ENCODE results near the gene SLC7A10. TPM values are rescaled to one million over a fixed set of nuclear protein-coding genes. Genes with fewer than 3 reads are reported as not detected.

SLC7A10 gene
- total RNA-seq, 2 experiments from 2014 or later: not detected

GRCh38 chr19:33206261-33207039 lies 19.2 kb downstream of the SLC7A10 start:
- H3K4me2 ChIP-seq (ENCODE audit: low read length): no peak overlapping the region
- ChIA-PET CTCF (ENCODE audit: unreplicated experiment) (no interaction called here), POLR2A (no interaction called here)
- H2AFZ ChIP-seq (ENCODE audit: low read length): no peak overlapping the region
- H3K27ac ChIP-seq (ENCODE audit: low read depth, low read length, poor library complexity, severe bottlenecking): no peak overlapping the region
- no peaks in the 10 kb centered on the region for H4K20me1 ChIP-seq (ENCODE audit: insufficient read depth, low read length)
- no peak overlapping the region for H3K4me3 ChIP-seq (ENCODE audit: low read depth, low read length, poor library complexity, severe bottlenecking)
- TF ChIP-seq CTCF (conservative IDR thresholded peaks at IDR 0.05; ENCODE audit: low read length): no peak
- no peak for TF ChIP-seq EZH2phosphoT487 (IDR thresholded peaks at IDR 0.05; ENCODE audit: borderline replicate concordance, low read depth, low read length)
- no peaks in the 10 kb centered on the region for H3K9me3 ChIP-seq (ENCODE audit: low read length)
- no TSS peak for BruUV-seq (replicated peaks)
- intact Hi-C loops (cut with micrococcal nuclease; ENCODE audit: unreplicated experiment): no loop called here
- no peaks in the 10 kb centered on the region for H3K4me1 ChIP-seq (ENCODE audit: insufficient read depth, low read length, poor library complexity, severe bottlenecking)
- no peaks in the 10 kb centered on the region for H3K9me2 ChIP-seq (ENCODE audit: insufficient read depth, low read length)
- no peak for DNase-seq (ENCODE audit: low spot score)
- no peaks in the 10 kb centered on the region for H3K36me3 ChIP-seq (ENCODE audit: insufficient read depth, low read length)
- H3K79me2 ChIP-seq (ENCODE audit: insufficient read depth, low read depth, low read length): no peaks in the 10 kb centered on the region

- no peak for DNase-seq (ENCODE audit: low spot score)
- no TSS peak for BruUV-seq (replicated peaks)
- Histone ChIP-seq H3K36me3 (ENCODE audit: insufficient read depth, low read length) (no peaks in the 10 kb centered on the region), H3K9me2 (ENCODE audit: insufficient read depth, low read length) (no peaks in the 10 kb centered on the region), H3K4me1 (ENCODE audit: insufficient read depth, low read length, poor library complexity, severe bottlenecking) (no peaks in the 10 kb centered on the region), H3K27ac (ENCODE audit: low read depth, low read length, poor library complexity, severe bottlenecking) (no peak overlapping the region), H2AFZ (ENCODE audit: low read length) (no peak overlapping the region), H3K4me2 (ENCODE audit: low read length) (no peak overlapping the region), H3K79me2 (ENCODE audit: insufficient read depth, low read depth, low read length) (no peaks in the 10 kb centered on the region), H3K9me3 (ENCODE audit: low read length) (no peaks in the 10 kb centered on the region), H3K4me3 (ENCODE audit: low read depth, low read length, poor library complexity, severe bottlenecking) (no peak overlapping the region), H4K20me1 (ENCODE audit: insufficient read depth, low read length) (no peaks in the 10 kb centered on the region)
- no peak for TF ChIP-seq EZH2phosphoT487 (IDR thresholded peaks at IDR 0.05; ENCODE audit: borderline replicate concordance, low read depth, low read length)
- TF ChIP-seq CTCF (conservative IDR thresholded peaks at IDR 0.05; ENCODE audit: low read length): no peak
- intact Hi-C loops (cut with micrococcal nuclease; ENCODE audit: unreplicated experiment): no loop called here
- ChIA-PET POLR2A (no interaction called here), CTCF (ENCODE audit: unreplicated experiment) (no interaction called here)
These were observed 20.0 kb downstream of the SLC7A10 start for GRCh38 chr19:33205531-33206260.

- intact Hi-C loops (cut with micrococcal nuclease; ENCODE audit: unreplicated experiment): no loop called here
- no peaks in the 10 kb centered on the region for H3K79me2 ChIP-seq (ENCODE audit: insufficient read depth, low read depth, low read length)
- H3K4me3 ChIP-seq (ENCODE audit: low read depth, low read length, poor library complexity, severe bottlenecking): no peak overlapping the region
- H3K4me2 ChIP-seq (ENCODE audit: low read length): no peak overlapping the region
- no peak overlapping the region for H2AFZ ChIP-seq (ENCODE audit: low read length)
- no peaks in the 10 kb centered on the region for H3K9me2 ChIP-seq (ENCODE audit: insufficient read depth, low read length)
- no TSS peak for BruUV-seq (replicated peaks)
- TF ChIP-seq CTCF (conservative IDR thresholded peaks at IDR 0.05; ENCODE audit: low read length) (no peak), EZH2phosphoT487 (IDR thresholded peaks at IDR 0.05; ENCODE audit: borderline replicate concordance, low read depth, low read length) (no peak)
- DNase-seq (ENCODE audit: low spot score): no peak
- H3K9me3 ChIP-seq (ENCODE audit: low read length): no peaks in the 10 kb centered on the region
- ChIA-PET POLR2A (no interaction called here), CTCF (ENCODE audit: unreplicated experiment) (no interaction called here)
- no peaks in the 10 kb centered on the region for H3K4me1 ChIP-seq (ENCODE audit: insufficient read depth, low read length, poor library complexity, severe bottlenecking)
- H4K20me1 ChIP-seq (ENCODE audit: insufficient read depth, low read length): no peaks in the 10 kb centered on the region
- no peak overlapping the region for H3K27ac ChIP-seq (ENCODE audit: low read depth, low read length, poor library complexity, severe bottlenecking)
- H3K36me3 ChIP-seq (ENCODE audit: insufficient read depth, low read length): no peaks in the 10 kb centered on the region
These were observed 20.5 kb downstream of the SLC7A10 start for GRCh38 chr19:33205110-33205509.
